Measurements from ENCODE around the gene SLC35E1. TPM values are rescaled to one million over a fixed set of nuclear protein-coding genes. Genes with fewer than 3 reads are reported as not detected.

Gene SLC35E1
- total and polyA plus RNA-seq, 2 experiments from 2014 or later: 17.0 to 30.3 TPM

- TF ChIP-seq ZNF462 (CRISPR knock-in tag; IDR thresholded peaks at IDR 0.05) (no peak), EZH2phosphoT487 (IDR thresholded peaks at IDR 0.05; ENCODE audit: unreplicated experiment) (no peak), ETS1 (IDR thresholded peaks at IDR 0.05) (no peak), STAT1 (IDR thresholded peaks at IDR 0.05; ENCODE audit: unreplicated experiment) (no peak)
Observed at GRCh38 chr19:16621165-16621800, 49.1 kb upstream of the SLC35E1 start (continued).

- H3K79me2 ChIP-seq (replicated peaks; ENCODE audit: insufficient read depth): peaks cover 100% of the 10 kb centered on the region
- no peaks in the 10 kb centered on the region for H3K36me3 ChIP-seq (ENCODE audit: insufficient read depth)
- H4K20me1 ChIP-seq (replicated peaks; ENCODE audit: insufficient read depth): peaks cover 61% of the 10 kb centered on the region
- no peak overlapping the region for H3K4me2 ChIP-seq
- no peak overlapping the region for H2AFZ ChIP-seq
- no peak for TF ChIP-seq REST (IDR thresholded peaks at IDR 0.05; ENCODE audit: unreplicated experiment)
- TF ChIP-seq JUNB (IDR thresholded peaks at IDR 0.05; ENCODE audit: unreplicated experiment): no peak
- TF ChIP-seq STAT1 (IDR thresholded peaks at IDR 0.05; ENCODE audit: unreplicated experiment): no peak
- no peak for TF ChIP-seq ZNF331 (CRISPR knock-in tag; IDR thresholded peaks at IDR 0.05; ENCODE audit: low read depth)
- TF ChIP-seq NANOG (IDR thresholded peaks at IDR 0.05; ENCODE audit: borderline replicate concordance): no peak
- TF ChIP-seq CREB1 (CRISPR knock-in tag; IDR thresholded peaks at IDR 0.05; ENCODE audit: low read depth): no peak
- TF ChIP-seq EZH2 (IDR thresholded peaks at IDR 0.05; ENCODE audit: low read depth, unreplicated experiment): no peak
- no peak for TF ChIP-seq CTCF (conservative IDR thresholded peaks at IDR 0.05; ENCODE audit: low read depth in 2 of 2)
- no peak for TF ChIP-seq EZH2phosphoT487 (IDR thresholded peaks at IDR 0.05; ENCODE audit: unreplicated experiment)
- TF ChIP-seq ZNF114 (CRISPR knock-in tag; IDR thresholded peaks at IDR 0.05): no peak
- Mint-ChIP-seq H3K36me3 (ENCODE audit: low read depth) (no peaks in the 10 kb centered on the region; the same call in 2 of the 3 replicates), H3K27me3 (ENCODE audit: insufficient read depth, low read depth, poor library complexity) (peaks cover 2% of the 10 kb centered on the region), H3K4me1 (peaks cover 39% of the 10 kb centered on the region), H3K4me3 (no peak overlapping the region), H3K9me3 (no peaks in the 10 kb centered on the region), H3K27ac (no peak overlapping the region)
- H3K27ac ChIP-seq (ENCODE audit: low read depth): no peak overlapping the region
- no peak for DNase-seq (ENCODE audit: low spot score)
- ATAC-seq: no peak
- H3K27me3 ChIP-seq (ENCODE audit: insufficient read depth): no peaks in the 10 kb centered on the region
- H3F3A ChIP-seq (replicated peaks; ENCODE audit: low read depth): no peaks in the 10 kb centered on the region
- no peak overlapping the region for H3K4me3 ChIP-seq
- no peaks in the 10 kb centered on the region; the same call in 1 of the 2 replicates for H3K4me1 ChIP-seq (ENCODE audit: insufficient read depth)
- H3K9me2 ChIP-seq (ENCODE audit: insufficient read depth): 0 out of 2 replicates have a peak, but pooled peaks cover 6% of the 10 kb centered on the region
Observed at GRCh38 chr19:16620584-16620983, 48.4 kb upstream of the SLC35E1 start.
